Lower lobe of right lung (tissue), 2 donors: ENCODE results near the gene RGS17. TPM values are rescaled to one million over a fixed set of nuclear protein-coding genes. Genes with fewer than 3 reads are reported as not detected.

ENCODE experiments used
- ATAC-seq, 2 donors: fragments of 200-7000 bp; cut with Tn5 transposase; one replicate each; pipeline ENCODE4 v1.9.1; 2020 to 2022; ENCODE audit warnings: mild to moderate bottlenecking in 2 of 2, moderate library complexity in 2 of 2
- DNase-seq: peaks from one replicate; pipeline ENCODE4 v3.0.0-alpha.2; 2020
- H3K27ac ChIP-seq: fragments of 200-600 bp; one replicate; pipeline ENCODE4 v1.8.0; 2022
- H3K27me3 ChIP-seq: fragments of 200-600 bp; one replicate; pipeline ENCODE4 v1.8.0; 2022; ENCODE audit warnings: low read depth
- H3K36me3 ChIP-seq: fragments of 200-600 bp; one replicate; pipeline ENCODE4 v1.8.0; 2022; ENCODE audit warnings: mild to moderate bottlenecking
- H3K4me1 ChIP-seq: fragments of 200-600 bp; one replicate; pipeline ENCODE4 v1.8.0; 2022
- H3K4me3 ChIP-seq: fragments of 200-600 bp; one replicate; pipeline ENCODE4 v1.8.0; 2022; ENCODE audit warnings: mild to moderate bottlenecking
- H3K9me3 ChIP-seq: fragments of 200-600 bp; one replicate; pipeline ENCODE4 v1.8.0; 2022
- intact Hi-C: fragments of 100-400 bp; cut with DNase I; formaldehyde crosslinking; loops from one replicate; pipeline ENCODE4 v1.11.0; 2022
- total RNA-seq: library from RNA; stranded (reverse); fragmentation: NEBNext Ultra II Directional; extraction: Animal tissue kit (Norgen Biotek cat#: 25700); gene quantifications from one replicate; pipeline ENCODE4 v1.2.1, GENCODE V29; 2021
- TF ChIP-seq, protein P1 (sequence below): fragments of 200-600 bp; IDR thresholded peaks from one replicate; pipeline ENCODE4 v1.8.0; 2022; ENCODE audit warnings: antibody characterized with exemption, mild to moderate bottlenecking
- donor health status: DM: no; HTN: yes; CAD: no; lungs with severe emphysema.

RGS17 gene
- total RNA-seq, 1 donor from 2014 or later, result 0.59 TPM

- no peak for ATAC-seq
These were observed 85.8 kb downstream of the RGS17 start for GRCh38 chr6:153045271-153045670.

DNA sequence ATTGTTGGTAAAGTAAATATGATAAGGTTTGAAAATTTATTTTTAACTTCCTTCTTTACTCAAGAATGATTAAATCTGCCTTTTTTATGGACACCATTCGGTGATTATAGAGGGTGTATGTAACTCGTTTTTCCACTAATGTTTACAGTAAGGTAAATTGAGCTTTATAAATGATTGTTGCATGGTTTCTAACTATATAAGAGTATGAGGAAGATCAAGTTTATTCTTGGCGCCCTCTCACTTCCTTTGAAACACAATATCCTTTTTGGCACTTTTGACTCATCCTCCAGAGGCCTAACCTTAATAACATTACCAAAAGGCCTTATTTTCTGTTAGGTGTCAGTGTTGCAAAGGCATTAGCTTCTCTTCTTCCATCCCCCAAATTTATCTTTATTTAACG is 86.8 kb downstream of the RGS17 start:
- TF ChIP-seq, protein P1, sequence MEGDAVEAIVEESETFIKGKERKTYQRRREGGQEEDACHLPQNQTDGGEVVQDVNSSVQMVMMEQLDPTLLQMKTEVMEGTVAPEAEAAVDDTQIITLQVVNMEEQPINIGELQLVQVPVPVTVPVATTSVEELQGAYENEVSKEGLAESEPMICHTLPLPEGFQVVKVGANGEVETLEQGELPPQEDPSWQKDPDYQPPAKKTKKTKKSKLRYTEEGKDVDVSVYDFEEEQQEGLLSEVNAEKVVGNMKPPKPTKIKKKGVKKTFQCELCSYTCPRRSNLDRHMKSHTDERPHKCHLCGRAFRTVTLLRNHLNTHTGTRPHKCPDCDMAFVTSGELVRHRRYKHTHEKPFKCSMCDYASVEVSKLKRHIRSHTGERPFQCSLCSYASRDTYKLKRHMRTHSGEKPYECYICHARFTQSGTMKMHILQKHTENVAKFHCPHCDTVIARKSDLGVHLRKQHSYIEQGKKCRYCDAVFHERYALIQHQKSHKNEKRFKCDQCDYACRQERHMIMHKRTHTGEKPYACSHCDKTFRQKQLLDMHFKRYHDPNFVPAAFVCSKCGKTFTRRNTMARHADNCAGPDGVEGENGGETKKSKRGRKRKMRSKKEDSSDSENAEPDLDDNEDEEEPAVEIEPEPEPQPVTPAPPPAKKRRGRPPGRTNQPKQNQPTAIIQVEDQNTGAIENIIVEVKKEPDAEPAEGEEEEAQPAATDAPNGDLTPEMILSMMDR, result no peak
- ATAC-seq (no peak), DNase-seq (no peak)
- Histone ChIP-seq H3K27ac (no peak overlapping the region), H3K4me1 (no peaks in the 10 kb centered on the region), H3K9me3 (no peaks in the 10 kb centered on the region), H3K27me3 (no peaks in the 10 kb centered on the region), H3K4me3 (no peak overlapping the region), H3K36me3 (no peaks in the 10 kb centered on the region)
- intact Hi-C loops, result no loop called here

More at GRCh38 chr6:153045271-153045670, 85.8 kb downstream of the RGS17 start:
- no peaks in the 10 kb centered on the region for H3K36me3 ChIP-seq
- intact Hi-C loops, result no loop called here
- no peaks in the 10 kb centered on the region for H3K9me3 ChIP-seq
- H3K27ac ChIP-seq, result no peak overlapping the region
- no peaks in the 10 kb centered on the region for H3K27me3 ChIP-seq
- no peaks in the 10 kb centered on the region for H3K4me1 ChIP-seq
- H3K4me3 ChIP-seq, result no peak overlapping the region
- no peak for DNase-seq
- TF ChIP-seq, protein P1, result no peak

DNA sequence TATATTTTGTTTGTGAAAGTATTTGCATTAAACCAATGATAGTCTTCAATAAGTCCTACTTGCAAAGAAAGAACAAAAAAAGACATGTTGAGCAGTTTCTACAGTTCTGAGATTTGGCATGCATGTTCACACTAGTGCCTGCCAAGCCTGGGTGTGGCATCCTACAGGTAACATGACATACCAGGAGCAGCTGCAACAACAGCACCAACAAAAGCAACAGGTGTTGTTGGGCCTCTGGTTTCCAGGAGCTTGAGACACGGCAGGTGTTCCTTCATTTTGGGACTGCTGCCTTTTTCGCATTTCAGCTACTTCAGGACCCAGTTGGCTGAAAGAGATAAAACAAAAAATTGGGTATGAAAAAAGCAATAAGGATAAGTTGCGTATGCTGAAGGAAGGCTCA is 87.4 kb downstream of the RGS17 start:
- intact Hi-C loops, result no loop called here
- Histone ChIP-seq H3K4me3 (no peak overlapping the region), H3K36me3 (no peaks in the 10 kb centered on the region), H3K9me3 (no peaks in the 10 kb centered on the region), H3K27me3 (no peaks in the 10 kb centered on the region), H3K27ac (no peak overlapping the region), H3K4me1 (no peaks in the 10 kb centered on the region)
- ATAC-seq (no peak), DNase-seq (no peak)
- TF ChIP-seq, protein P1, result no peak

DNA sequence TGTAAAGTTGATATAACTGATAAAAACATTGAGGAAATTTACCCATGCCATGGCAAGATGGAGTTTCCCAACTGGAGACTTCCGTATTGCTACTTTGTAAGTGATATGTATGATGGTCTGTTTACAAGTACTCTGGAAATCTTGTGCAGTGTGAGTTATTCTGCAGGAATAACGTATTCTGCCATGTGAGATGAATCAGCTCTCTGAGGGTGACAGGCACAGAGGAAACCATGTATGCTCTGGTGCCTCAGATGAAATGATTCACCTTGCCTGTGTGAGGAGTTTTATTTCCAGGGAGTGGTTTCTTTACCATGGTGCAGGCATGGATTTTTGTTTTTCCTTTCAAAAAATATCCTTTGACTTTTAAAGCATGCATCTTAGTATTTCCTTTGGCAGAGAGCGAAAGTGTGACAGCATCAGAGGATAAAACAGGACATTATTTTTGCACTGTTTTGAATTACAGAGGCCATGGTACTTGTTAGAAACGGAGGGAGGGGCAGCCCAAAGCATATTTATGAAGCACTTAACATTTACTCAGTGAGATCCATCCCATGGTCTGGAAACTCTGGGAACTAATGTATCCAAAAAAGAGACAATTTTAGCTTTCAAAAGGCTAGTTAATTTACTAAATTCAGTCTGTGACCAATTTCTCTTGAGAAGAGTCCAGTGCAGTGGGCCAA is 92.6 kb downstream of the RGS17 start:
- no peak for DNase-seq
- intact Hi-C loops, result no loop called here
- TF ChIP-seq, protein P1, result no peak
- Histone ChIP-seq H3K4me1 (no peaks in the 10 kb centered on the region), H3K36me3 (no peaks in the 10 kb centered on the region), H3K4me3 (no peak overlapping the region), H3K9me3 (no peaks in the 10 kb centered on the region), H3K27ac (no peak overlapping the region), H3K27me3 (no peaks in the 10 kb centered on the region)
- ATAC-seq, result no peak

- intact Hi-C loops, result no loop called here
- ATAC-seq (no peak), DNase-seq (no peak)
- H3K4me3 ChIP-seq, result no peak overlapping the region
- no peak overlapping the region for H3K27ac ChIP-seq
- H3K36me3 ChIP-seq, result no peaks in the 10 kb centered on the region
- no peaks in the 10 kb centered on the region for H3K9me3 ChIP-seq
- no peaks in the 10 kb centered on the region for H3K4me1 ChIP-seq
- TF ChIP-seq, protein P1, result no peak
- H3K27me3 ChIP-seq, result no peaks in the 10 kb centered on the region
These were observed 96.9 kb downstream of the RGS17 start for GRCh38 chr6:153034139-153034538.
